ENCODE data around the gene MYH14.
A peak's percentile ranks its signal among the peaks of the same experiment; 100 is the strongest.

MYH14 gene

GRCh38 chr19:50178320-50178719, 25.1 kb upstream of the MYH14 start:
- no peak overlapping the region for H3K4me3 ChIP-seq (ENCODE audit: low read length)
- no peak for TF ChIP-seq CTCF (conservative IDR thresholded peaks at IDR 0.05; ENCODE audit: low read depth, low read length)
- no peak for DNase-seq (ENCODE audit: low read depth)

DNA sequence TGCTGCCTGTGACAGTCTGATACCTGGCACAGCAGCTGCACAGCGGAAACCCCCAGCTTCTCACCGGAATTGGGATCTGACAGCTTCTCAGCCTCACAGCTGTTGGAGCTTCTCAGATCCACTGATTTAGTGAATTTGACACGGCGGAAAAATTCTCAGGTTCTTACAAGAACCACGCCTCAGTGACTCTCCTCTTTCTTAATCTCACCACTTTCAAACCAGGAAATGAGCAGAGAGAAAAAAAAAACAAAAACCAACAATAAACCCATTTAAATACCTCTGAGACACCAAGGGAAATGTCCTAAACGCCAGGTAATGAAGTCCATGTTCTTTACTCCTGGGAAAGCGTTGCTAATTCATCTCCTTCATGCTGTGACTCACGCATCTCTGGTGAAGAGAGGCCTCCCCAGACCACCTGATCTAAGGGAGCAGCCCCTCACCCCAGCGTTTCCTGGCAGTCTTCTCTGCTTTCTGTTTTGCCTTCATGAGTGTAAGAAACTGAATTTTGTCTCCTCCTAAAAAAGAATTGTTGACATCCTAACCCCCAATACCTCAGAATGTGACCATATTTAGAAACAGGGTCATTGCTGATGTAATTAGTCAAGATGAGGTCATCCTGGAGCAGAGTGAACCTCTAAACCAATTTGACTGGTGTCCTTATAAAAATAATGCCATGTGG, 24.4 kb upstream of the MYH14 start:
- peak; percentile 54 for DNase-seq (ENCODE audit: low read depth)
- TF ChIP-seq CTCF (conservative IDR thresholded peaks at IDR 0.05; ENCODE audit: low read depth, low read length): no peak
- H3K4me3 ChIP-seq (ENCODE audit: low read length): peak overlapping the region; percentile 10

DNA sequence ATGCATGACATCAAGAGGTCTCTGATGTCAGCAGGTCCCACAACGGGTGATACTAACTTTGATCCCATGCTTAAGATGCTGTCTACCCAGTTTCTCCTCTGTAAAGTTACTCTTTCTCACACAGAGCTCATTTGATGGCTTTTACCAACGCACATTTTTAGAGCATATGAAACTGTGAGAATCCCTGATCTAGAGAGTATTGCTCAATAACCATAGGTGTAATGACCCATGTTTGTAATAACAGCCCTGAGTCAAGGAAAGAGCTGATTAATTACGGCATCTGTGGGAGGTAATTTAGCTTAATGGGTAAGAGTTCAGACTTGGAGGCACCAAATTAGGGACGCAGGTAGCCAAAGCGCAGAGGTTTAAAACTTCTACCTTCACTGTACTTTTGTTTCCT, 22.3 kb upstream of the MYH14 start:
- no peak overlapping the region for H3K4me3 ChIP-seq (ENCODE audit: low read length)
- no peak for DNase-seq (ENCODE audit: low read depth)
- TF ChIP-seq CTCF (conservative IDR thresholded peaks at IDR 0.05; ENCODE audit: low read depth, low read length): no peak

- H3K4me3 ChIP-seq (ENCODE audit: low read length): no peak overlapping the region
- TF ChIP-seq CTCF (conservative IDR thresholded peaks at IDR 0.05; ENCODE audit: low read depth, low read length): no peak
- DNase-seq (ENCODE audit: low read depth): no peak
These were observed 19.2 kb upstream of the MYH14 start for GRCh38 chr19:50184196-50184595.

- no peak for TF ChIP-seq CTCF (conservative IDR thresholded peaks at IDR 0.05; ENCODE audit: low read depth, low read length)
- no peak for DNase-seq (ENCODE audit: low read depth)
- no peak overlapping the region for H3K4me3 ChIP-seq (ENCODE audit: low read length)
These were observed 15.5 kb upstream of the MYH14 start for GRCh38 chr19:50187937-50188336.

GRCh38 chr19:50189331-50189730, 14.1 kb upstream of the MYH14 start:
- H3K4me3 ChIP-seq (ENCODE audit: low read length): no peak overlapping the region
- DNase-seq (ENCODE audit: low read depth): no peak
- TF ChIP-seq CTCF (conservative IDR thresholded peaks at IDR 0.05; ENCODE audit: low read depth, low read length): no peak

GRCh38 chr19:50190439-50190891, 13.0 kb upstream of the MYH14 start:
- no peak for TF ChIP-seq CTCF (conservative IDR thresholded peaks at IDR 0.05; ENCODE audit: low read depth, low read length)
- no peak overlapping the region for H3K4me3 ChIP-seq (ENCODE audit: low read length)
- no peak for DNase-seq (ENCODE audit: low read depth)

Data from retinal pigment epithelial cell (primary cell).